ENCODE measurements around the gene PSMD14. TPM values are rescaled to one million over a fixed set of nuclear protein-coding genes. Genes with fewer than 3 reads are reported as not detected.
"Not testable (repeated sequence)": the region's sequence is repeated elsewhere in the genome, so short reads cannot be mapped to it uniquely, and the experiment has no call there.

Gene PSMD14
- total RNA-seq, 1 experiment from 2014 or later = 205 TPM

DNA sequence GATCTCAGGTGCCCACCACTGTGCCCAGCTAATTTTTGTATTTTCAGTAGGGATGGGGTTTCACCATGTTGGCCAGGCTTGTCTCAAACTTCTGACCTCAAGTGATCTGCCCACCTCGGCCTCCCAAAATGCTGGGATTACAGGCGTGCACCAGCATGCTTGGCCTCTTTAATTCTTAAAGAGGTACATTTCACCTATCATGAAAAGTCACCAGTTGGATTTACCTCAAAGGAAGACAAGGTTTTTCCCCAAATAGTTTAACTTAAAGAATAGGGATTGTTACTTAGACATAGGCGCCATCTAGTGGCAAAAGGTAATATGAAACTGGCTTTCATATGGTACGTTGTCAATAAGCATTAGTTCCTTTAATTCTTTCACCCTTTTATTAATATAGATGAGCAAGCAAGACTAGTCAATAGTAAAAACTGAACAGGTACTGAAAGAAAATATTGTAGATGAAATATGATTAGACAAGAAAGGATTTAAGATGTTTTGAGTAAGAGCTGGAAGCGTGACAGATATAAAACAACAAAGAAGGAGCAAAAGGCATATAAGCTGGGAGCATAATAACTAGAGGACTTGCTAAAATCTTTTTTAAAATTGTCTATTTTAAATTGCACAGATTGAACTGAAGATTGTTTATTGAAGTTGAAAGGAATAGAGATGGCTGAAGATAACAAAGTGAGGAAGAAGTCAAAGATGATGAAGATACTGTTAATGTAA is 35.0 kb upstream of the PSMD14 start:
- no peaks in the 10 kb centered on the region for H3K27me3 ChIP-seq (replicated peaks; ENCODE audit: insufficient read depth, low read depth, low read length, poor library complexity)
- ChIA-PET POLR2A (ENCODE audit: low non-redundant PET) (interaction anchor here (0.6 kb wide), 1 partner anchor 228 kb away, joined by 3 read pairs; no protein-coding TSS in a partner anchor), CTCF (interaction anchor here (1.2 kb wide), 1 partner anchor 50 kb away, joined by 3 read pairs; no protein-coding TSS in a partner anchor)
- intact Hi-C loops (cut with micrococcal nuclease; ENCODE audit: unreplicated experiment) = loop anchor here (1.0 to 10.0 kb wide), 2 partner anchors 50 to 208 kb away; no protein-coding TSS in a partner anchor
- H3K9me3 ChIP-seq (ENCODE audit: low read depth, low read length, poor library complexity, severe bottlenecking) = no peaks in the 10 kb centered on the region
- BruUV-seq (replicated peaks) = no TSS peak
- H3K36me3 ChIP-seq (ENCODE audit: insufficient read depth, low read length, poor library complexity, severe bottlenecking) = no peaks in the 10 kb centered on the region
- peak; percentile 75 for DNase-seq (ENCODE audit: low spot score)
- no peak overlapping the region for H3K27ac ChIP-seq (ENCODE audit: low read depth, low read length, poor library complexity, severe bottlenecking)
- no peaks in the 10 kb centered on the region for H3K4me1 ChIP-seq (ENCODE audit: insufficient read depth, low read length, poor library complexity, severe bottlenecking)
- TF ChIP-seq, protein P1, sequence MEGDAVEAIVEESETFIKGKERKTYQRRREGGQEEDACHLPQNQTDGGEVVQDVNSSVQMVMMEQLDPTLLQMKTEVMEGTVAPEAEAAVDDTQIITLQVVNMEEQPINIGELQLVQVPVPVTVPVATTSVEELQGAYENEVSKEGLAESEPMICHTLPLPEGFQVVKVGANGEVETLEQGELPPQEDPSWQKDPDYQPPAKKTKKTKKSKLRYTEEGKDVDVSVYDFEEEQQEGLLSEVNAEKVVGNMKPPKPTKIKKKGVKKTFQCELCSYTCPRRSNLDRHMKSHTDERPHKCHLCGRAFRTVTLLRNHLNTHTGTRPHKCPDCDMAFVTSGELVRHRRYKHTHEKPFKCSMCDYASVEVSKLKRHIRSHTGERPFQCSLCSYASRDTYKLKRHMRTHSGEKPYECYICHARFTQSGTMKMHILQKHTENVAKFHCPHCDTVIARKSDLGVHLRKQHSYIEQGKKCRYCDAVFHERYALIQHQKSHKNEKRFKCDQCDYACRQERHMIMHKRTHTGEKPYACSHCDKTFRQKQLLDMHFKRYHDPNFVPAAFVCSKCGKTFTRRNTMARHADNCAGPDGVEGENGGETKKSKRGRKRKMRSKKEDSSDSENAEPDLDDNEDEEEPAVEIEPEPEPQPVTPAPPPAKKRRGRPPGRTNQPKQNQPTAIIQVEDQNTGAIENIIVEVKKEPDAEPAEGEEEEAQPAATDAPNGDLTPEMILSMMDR (conservative IDR thresholded peaks at IDR 0.05; ENCODE audit: low read depth, low read length) = peak; percentile 73
- TF ChIP-seq EZH2 (IDR thresholded peaks at IDR 0.05; ENCODE audit: borderline replicate concordance, low read depth, low read length, poor library complexity, severe bottlenecking) = no peak
- no peak overlapping the region for H3K4me3 ChIP-seq (ENCODE audit: low read depth, low read length, poor library complexity, severe bottlenecking)

DNA sequence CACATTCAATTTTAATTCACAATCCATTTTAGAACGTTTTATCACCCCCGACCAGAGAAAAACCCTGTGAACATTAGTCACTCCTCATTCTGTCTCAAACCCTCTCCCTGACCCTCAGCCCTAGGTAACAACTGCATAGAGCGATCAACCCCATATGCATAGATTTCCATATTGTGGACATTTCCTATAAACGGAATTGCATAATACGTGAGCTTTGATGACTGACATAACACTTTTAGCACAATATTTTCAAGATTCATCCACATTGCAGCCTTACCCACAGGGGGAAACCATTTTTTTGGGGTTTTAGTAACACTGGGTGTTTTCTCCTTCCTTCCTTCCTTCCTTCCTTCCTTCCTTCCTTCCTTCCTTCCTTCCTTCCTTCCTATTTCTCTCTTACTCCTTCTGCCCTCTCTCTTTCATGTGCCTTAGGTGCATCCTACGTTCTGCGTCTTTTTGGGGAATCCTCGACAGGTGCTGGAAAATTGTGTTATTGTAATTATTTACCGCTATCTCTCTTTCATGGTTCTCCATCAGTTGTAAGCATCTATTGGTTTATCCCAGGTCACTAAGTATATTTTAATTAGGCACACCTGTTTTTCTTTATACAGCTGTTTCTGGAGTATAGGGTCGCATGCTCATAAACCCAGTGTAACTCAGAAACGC is 29.5 kb upstream of the PSMD14 start:
- intact Hi-C loops (cut with micrococcal nuclease; ENCODE audit: unreplicated experiment) = loop anchor here (10.0 kb wide), 1 partner anchor 214 kb away; no protein-coding TSS in a partner anchor
- H3K27me3 ChIP-seq (replicated peaks; ENCODE audit: insufficient read depth, low read depth, low read length, poor library complexity); H3K27ac ChIP-seq (ENCODE audit: low read depth, low read length, poor library complexity, severe bottlenecking); H3K4me1 ChIP-seq (ENCODE audit: insufficient read depth, low read length, poor library complexity, severe bottlenecking); H3K4me3 ChIP-seq (ENCODE audit: low read depth, low read length, poor library complexity, severe bottlenecking); CTCF ChIA-PET; H3K9me3 ChIP-seq (ENCODE audit: low read depth, low read length, poor library complexity, severe bottlenecking); POLR2A ChIA-PET (ENCODE audit: low non-redundant PET); H3K36me3 ChIP-seq (ENCODE audit: insufficient read depth, low read length, poor library complexity, severe bottlenecking); BruUV-seq (replicated peaks): not testable (repeated sequence)
- DNase-seq (ENCODE audit: low spot score) = peak; percentile 35

DNA sequence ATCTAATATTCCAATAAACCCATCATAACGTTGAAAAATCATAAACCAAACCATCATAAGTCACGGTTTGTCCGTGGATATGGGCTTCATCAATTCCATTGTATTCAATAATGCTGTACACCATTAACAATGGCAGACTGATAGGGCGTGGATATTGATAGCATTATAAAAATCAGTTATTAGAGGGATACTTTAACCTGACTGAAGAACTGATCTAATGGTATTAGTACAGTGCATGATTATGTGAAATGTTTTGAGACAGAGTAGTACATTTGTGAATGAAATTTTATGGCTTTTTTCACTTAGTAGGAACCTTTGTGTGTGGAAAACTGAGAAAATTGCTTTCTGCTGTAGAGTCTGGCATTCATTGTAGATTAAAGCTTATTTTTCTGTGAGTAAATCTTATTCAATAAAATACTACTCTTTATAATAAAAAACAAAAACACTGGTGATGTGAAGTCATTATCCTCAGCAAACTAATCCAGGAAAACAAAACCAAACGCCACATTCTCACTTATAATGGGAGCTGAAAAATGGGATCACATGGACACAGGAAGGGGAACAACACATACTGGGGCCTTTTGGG is 28.9 kb upstream of the PSMD14 start:
- H3K9me3 ChIP-seq (ENCODE audit: low read depth, low read length, poor library complexity, severe bottlenecking); H3K27me3 ChIP-seq (replicated peaks; ENCODE audit: insufficient read depth, low read depth, low read length, poor library complexity); H3K4me3 ChIP-seq (ENCODE audit: low read depth, low read length, poor library complexity, severe bottlenecking); H3K27ac ChIP-seq (ENCODE audit: low read depth, low read length, poor library complexity, severe bottlenecking); H3K36me3 ChIP-seq (ENCODE audit: insufficient read depth, low read length, poor library complexity, severe bottlenecking); CTCF ChIA-PET; POLR2A ChIA-PET (ENCODE audit: low non-redundant PET); DNase-seq (ENCODE audit: low spot score); BruUV-seq (replicated peaks): not testable (repeated sequence)
- H3K4me1 ChIP-seq (ENCODE audit: insufficient read depth, low read length, poor library complexity, severe bottlenecking) = peaks cover 12% of the 10 kb centered on the region
- intact Hi-C loops (cut with micrococcal nuclease; ENCODE audit: unreplicated experiment) = loop anchor here (10.0 kb wide), 1 partner anchor 215 kb away; no protein-coding TSS in a partner anchor

DNA sequence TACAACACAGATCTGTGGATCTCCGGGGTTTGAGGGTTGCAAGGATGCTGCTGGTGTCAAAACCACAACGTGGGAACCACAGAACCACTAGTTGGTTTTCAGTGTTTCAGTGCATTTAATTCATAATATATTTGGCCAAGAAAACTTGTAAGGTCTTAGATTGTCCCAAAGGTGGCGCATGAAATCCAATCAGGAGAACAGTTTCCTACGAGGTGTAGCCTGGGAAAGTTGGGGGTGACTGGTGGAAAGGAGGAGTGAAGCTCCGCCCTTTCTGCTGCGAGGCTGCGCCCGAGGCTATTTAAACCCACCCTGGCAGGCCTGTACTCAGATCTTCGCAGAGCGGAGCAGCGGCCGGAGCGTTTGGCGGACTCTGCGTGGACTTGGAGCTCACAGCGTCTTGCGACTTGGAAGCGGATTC is 27.3 kb upstream of the PSMD14 start:
- peak; percentile 64 for DNase-seq (ENCODE audit: low spot score)
- H3K36me3 ChIP-seq (ENCODE audit: insufficient read depth, low read length, poor library complexity, severe bottlenecking); intact Hi-C loops (cut with micrococcal nuclease; ENCODE audit: unreplicated experiment); POLR2A ChIA-PET (ENCODE audit: low non-redundant PET); H3K27me3 ChIP-seq (replicated peaks; ENCODE audit: insufficient read depth, low read depth, low read length, poor library complexity); BruUV-seq (replicated peaks); H3K4me3 ChIP-seq (ENCODE audit: low read depth, low read length, poor library complexity, severe bottlenecking); H3K27ac ChIP-seq (ENCODE audit: low read depth, low read length, poor library complexity, severe bottlenecking); CTCF ChIA-PET; H3K9me3 ChIP-seq (ENCODE audit: low read depth, low read length, poor library complexity, severe bottlenecking): not testable (repeated sequence)
- TF ChIP-seq, protein P1 (conservative IDR thresholded peaks at IDR 0.05; ENCODE audit: low read depth, low read length) = peak; percentile 41; the same call in 1 of the 2 replicates
- peaks cover 12% of the 10 kb centered on the region for H3K4me1 ChIP-seq (ENCODE audit: insufficient read depth, low read length, poor library complexity, severe bottlenecking)

DNA sequence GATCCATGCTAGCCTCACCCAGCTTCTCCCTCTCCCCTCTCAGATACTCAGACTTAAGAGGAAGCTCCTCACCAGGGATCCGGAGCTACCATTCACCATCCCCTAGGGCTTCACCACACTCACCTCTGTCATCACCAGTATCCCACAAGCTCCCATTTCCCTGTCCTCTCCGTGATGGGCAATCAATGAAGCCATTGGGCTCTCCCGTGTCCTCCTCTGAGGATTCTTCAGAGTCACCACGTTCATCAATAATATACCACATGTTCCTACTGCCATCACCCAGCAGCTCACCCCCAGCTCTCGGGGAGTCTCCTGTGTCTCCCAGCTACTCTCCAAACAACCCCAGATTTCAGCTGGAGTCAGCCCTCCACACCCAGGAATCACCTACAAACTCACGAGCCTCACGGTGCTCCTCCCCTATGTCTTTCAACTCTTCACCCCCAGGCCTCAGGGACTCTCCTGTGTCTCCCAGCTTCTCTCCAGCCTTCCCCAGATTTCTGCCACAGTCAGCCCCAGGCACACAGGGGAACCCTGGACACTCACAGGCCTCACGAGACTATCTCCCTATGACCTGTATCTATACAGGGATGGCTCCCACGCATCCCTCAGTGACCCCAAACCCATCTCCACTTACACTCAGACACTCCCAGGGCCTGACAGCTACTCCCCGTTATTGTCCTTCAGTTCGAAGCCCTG is 26.5 kb upstream of the PSMD14 start:
- H3K4me3 ChIP-seq (ENCODE audit: low read depth, low read length, poor library complexity, severe bottlenecking); H3K36me3 ChIP-seq (ENCODE audit: insufficient read depth, low read length, poor library complexity, severe bottlenecking); BruUV-seq (replicated peaks); H3K27ac ChIP-seq (ENCODE audit: low read depth, low read length, poor library complexity, severe bottlenecking); DNase-seq (ENCODE audit: low spot score); H3K27me3 ChIP-seq (replicated peaks; ENCODE audit: insufficient read depth, low read depth, low read length, poor library complexity); H3K9me3 ChIP-seq (ENCODE audit: low read depth, low read length, poor library complexity, severe bottlenecking); CTCF ChIA-PET; intact Hi-C loops (cut with micrococcal nuclease; ENCODE audit: unreplicated experiment): not testable (repeated sequence)
- POLR2A ChIA-PET (ENCODE audit: low non-redundant PET) = interaction anchor here (0.7 kb wide), 1 partner anchor 12 kb away, joined by 3 read pairs; no protein-coding TSS in a partner anchor
- peaks cover 12% of the 10 kb centered on the region for H3K4me1 ChIP-seq (ENCODE audit: insufficient read depth, low read length, poor library complexity, severe bottlenecking)
